GM12874 (cell line): ENCODE measurements around the gene ADAM12.

ENCODE experiments used
- CTCF ChIP-seq: IDR thresholded peaks from 2 replicates; pipeline ENCODE4 v1.5.1; 2011; ENCODE audit warnings: low read depth, mild to moderate bottlenecking, control low read depth, low read length, moderate library complexity; ENCODE audit not compliant: insufficient read depth

ADAM12 gene

GRCh38 chr10:126170776-126171175, 217.5 kb downstream of the ADAM12 start:
- TF ChIP-seq CTCF, result no peak

GRCh38 chr10:126170371-126170770, 217.9 kb downstream of the ADAM12 start:
- TF ChIP-seq CTCF, result no peak

- no peak for TF ChIP-seq CTCF
These were observed 218.4 kb downstream of the ADAM12 start for GRCh38 chr10:126169899-126170298.

GRCh38 chr10:126166797-126167196, 221.5 kb downstream of the ADAM12 start:
- no peak for TF ChIP-seq CTCF

- TF ChIP-seq CTCF, result no peak
These were observed 222.4 kb downstream of the ADAM12 start for GRCh38 chr10:126165874-126166273.

- TF ChIP-seq CTCF, result no peak
These were observed 224.8 kb downstream of the ADAM12 start for GRCh38 chr10:126163506-126163905.

- no peak for TF ChIP-seq CTCF
These were observed 226.6 kb downstream of the ADAM12 start for GRCh38 chr10:126161691-126162090.

- no peak for TF ChIP-seq CTCF
These were observed 227.2 kb downstream of the ADAM12 start for GRCh38 chr10:126160971-126161630.
